Chondrocyte (in vitro differentiated cells): ENCODE data around the gene SH3D21. TPM values are rescaled to one million over a fixed set of nuclear protein-coding genes. Genes with fewer than 3 reads are reported as not detected.

Experiments
- DNase-seq: peaks from one replicate; pipeline ENCODE4 v3.0.0; 2021; ENCODE audit warnings: mixed read lengths, low spot score
- H3K27ac Mint-ChIP-seq: one replicate; pipeline ENCODE4 v1.8.0; 2021; ENCODE audit warnings: mild to moderate bottlenecking, moderate library complexity, mixed read lengths; ENCODE audit not compliant: unreplicated experiment
- H3K27me3 Mint-ChIP-seq: 2 replicates; pipeline ENCODE4 v1.8.0; 2021; ENCODE audit warnings: low read depth, mixed read lengths
- H3K36me3 Mint-ChIP-seq: 2 replicates; pipeline ENCODE4 v1.8.0; 2021; ENCODE audit warnings: low read depth, mixed read lengths
- H3K4me1 Mint-ChIP-seq: 2 replicates; pipeline ENCODE4 v1.8.0; 2021; ENCODE audit warnings: low read depth, mild to moderate bottlenecking, mixed read lengths
- H3K4me3 Mint-ChIP-seq: one replicate; pipeline ENCODE4 v1.8.0; 2021; ENCODE audit warnings: mild to moderate bottlenecking, moderate library complexity, mixed read lengths; ENCODE audit not compliant: unreplicated experiment
- H3K9me3 Mint-ChIP-seq: 2 replicates; pipeline ENCODE4 v1.8.0; 2021; ENCODE audit warnings: low read depth, mixed read lengths
- total RNA-seq: library from RNA; stranded (reverse); gene quantifications from 3 replicates; pipeline ENCODE4 v1.2.1, GENCODE V29; 2021
- TF ChIP-seq, protein P1 (sequence below): fragments of 200-600 bp; sonication (generic); IDR thresholded peaks from 2 replicates; pipeline ENCODE4 v1.5.0; 2021; ENCODE audit warnings: antibody characterized with exemption, mild to moderate bottlenecking, moderate library complexity

Gene SH3D21
- total RNA-seq, 1 donor from 2014 or later, result 10.8 TPM

DNA sequence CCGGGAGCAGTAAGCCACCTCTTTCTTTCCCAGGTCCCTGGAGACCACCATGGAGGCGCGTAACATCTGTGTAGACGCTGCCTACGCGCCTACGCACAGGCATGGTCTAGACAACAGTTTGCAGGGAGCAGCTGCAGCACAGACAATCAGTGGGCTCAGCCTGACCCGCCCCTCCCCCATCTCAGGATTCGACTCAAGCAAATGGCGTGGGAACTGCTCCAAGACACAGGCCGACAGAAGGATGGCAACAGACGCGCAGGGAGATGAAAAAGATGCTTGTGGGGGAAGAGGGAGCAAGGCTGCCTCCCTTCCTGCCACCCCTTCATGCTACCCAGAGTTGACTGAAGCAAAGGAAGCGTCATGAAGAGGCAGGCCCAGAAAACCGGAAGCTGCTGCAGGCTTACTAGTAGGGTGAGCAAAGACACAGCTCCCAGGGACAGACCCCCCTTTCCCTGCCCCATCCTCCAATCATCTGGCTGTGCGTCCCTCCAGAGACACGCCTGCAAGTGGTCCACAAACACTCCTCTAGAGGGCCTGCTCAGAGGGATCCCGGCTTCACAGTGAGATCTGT is 60.0 kb downstream of the SH3D21 start:
- Mint-ChIP-seq H3K27ac (peak overlapping the region; percentile 79), H3K4me1 (peaks cover 36% of the 10 kb centered on the region)
- TF ChIP-seq, protein P1, sequence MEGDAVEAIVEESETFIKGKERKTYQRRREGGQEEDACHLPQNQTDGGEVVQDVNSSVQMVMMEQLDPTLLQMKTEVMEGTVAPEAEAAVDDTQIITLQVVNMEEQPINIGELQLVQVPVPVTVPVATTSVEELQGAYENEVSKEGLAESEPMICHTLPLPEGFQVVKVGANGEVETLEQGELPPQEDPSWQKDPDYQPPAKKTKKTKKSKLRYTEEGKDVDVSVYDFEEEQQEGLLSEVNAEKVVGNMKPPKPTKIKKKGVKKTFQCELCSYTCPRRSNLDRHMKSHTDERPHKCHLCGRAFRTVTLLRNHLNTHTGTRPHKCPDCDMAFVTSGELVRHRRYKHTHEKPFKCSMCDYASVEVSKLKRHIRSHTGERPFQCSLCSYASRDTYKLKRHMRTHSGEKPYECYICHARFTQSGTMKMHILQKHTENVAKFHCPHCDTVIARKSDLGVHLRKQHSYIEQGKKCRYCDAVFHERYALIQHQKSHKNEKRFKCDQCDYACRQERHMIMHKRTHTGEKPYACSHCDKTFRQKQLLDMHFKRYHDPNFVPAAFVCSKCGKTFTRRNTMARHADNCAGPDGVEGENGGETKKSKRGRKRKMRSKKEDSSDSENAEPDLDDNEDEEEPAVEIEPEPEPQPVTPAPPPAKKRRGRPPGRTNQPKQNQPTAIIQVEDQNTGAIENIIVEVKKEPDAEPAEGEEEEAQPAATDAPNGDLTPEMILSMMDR, result no peak

DNA sequence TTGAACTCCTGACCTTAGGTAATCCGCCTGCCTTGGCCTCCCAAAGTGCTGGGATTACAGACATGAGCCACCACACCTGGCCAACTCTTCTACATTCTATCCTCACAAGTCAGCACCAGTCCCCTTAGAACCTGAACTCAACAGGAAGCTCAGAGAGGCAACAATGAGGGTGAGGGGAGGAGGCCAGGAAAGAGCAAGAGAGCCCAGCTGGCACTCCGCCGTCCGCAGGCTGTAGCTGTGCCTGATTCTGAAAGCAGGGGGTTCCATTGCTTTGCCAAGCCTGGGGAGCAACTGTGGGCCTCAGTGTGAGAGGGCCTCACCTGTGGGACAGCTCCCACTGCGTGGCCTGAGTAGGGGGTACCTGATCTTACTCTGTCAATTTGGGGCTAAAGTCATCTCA is 60.9 kb downstream of the SH3D21 start:
- Mint-ChIP-seq H3K4me1 (peaks cover 36% of the 10 kb centered on the region), H3K27me3 (no peaks in the 10 kb centered on the region), H3K9me3 (no peaks in the 10 kb centered on the region), H3K4me3 (no peak overlapping the region), H3K36me3 (peaks cover 7% of the 10 kb centered on the region), H3K27ac (peak overlapping the region; percentile 12)
- no peak for DNase-seq
- TF ChIP-seq, protein P1, result no peak

More for the DNA sequence above, 60.0 kb downstream of the SH3D21 start:
- Mint-ChIP-seq H3K9me3 (no peaks in the 10 kb centered on the region), H3K4me3 (no peak overlapping the region), H3K36me3 (peaks cover 11% of the 10 kb centered on the region), H3K27me3 (no peaks in the 10 kb centered on the region)
- DNase-seq, result no peak

DNA sequence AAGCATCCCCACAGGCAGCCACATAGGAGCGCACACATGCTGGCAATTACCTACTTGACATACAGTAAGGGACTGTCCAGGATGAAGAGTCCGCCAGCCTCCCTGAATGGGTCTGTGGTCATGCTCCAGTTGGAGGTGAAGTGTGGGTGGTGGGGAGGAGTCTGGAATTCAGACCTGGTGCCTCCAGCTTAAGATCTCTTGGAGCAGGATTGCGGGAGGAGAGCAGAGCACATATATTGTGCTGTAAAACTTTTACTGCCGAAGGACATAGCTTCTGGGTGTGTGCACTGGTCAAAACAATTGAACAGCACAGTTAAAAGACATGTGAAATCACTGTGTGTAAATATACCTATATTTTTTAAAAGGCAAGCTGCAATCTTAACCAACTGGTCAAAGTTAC is 61.6 kb downstream of the SH3D21 start:
- TF ChIP-seq, protein P1, result no peak
- H3K27me3 Mint-ChIP-seq, result no peaks in the 10 kb centered on the region
- H3K36me3 Mint-ChIP-seq, result peaks cover 7% of the 10 kb centered on the region
- peaks cover 44% of the 10 kb centered on the region for H3K4me1 Mint-ChIP-seq
- DNase-seq, result no peak
- no peak overlapping the region for H3K4me3 Mint-ChIP-seq
- H3K9me3 Mint-ChIP-seq, result no peaks in the 10 kb centered on the region
- H3K27ac Mint-ChIP-seq, result no peak overlapping the region

DNA sequence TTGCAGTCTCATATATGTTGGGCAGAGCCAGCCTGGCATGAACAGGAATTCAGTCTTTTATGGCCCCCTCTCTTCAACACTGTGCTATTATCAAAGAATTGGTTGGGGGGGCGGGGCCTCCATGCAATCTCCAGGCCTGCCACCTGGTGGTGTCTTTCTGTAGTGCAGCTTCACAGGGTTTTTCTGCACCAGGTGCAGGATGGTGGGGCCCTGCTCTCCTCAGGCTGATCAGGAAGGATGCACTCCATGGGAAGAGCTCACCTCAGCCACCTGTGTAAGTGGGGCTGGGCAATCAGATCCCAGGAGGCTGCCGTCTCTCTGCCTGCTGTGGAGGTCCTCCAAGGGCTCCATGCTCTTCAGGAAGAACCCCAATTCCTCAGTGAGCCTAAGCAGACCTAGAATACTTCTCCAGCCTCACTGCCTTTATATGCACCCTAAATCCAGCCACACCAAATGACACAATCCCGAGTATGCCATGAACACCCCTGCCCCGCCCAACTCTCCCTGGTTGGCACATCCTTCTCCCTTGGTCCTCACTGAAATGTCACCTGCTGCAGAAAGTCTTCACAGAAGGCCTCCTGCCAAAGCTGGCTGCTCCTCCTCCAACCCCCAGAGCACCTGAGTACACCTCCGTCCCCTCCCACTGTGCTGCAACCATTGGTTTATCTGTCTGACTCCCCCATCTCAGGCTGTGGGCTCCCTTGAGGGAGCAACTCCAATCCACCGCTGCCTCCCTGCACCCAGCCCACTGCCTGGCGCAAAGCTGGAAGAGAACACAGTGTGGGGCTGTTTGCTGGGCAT is 63.1 kb downstream of the SH3D21 start:
- H3K4me1 Mint-ChIP-seq, result peaks cover 58% of the 10 kb centered on the region
- no peaks in the 10 kb centered on the region for H3K27me3 Mint-ChIP-seq
- H3K4me3 Mint-ChIP-seq, result no peak overlapping the region
- H3K27ac Mint-ChIP-seq, result peak overlapping the region; percentile 27
- peaks cover 2% of the 10 kb centered on the region for H3K36me3 Mint-ChIP-seq
- no peak for DNase-seq
- TF ChIP-seq, protein P1, result peak; percentile 90
- no peaks in the 10 kb centered on the region for H3K9me3 Mint-ChIP-seq

Other genes starting within 250 kb of the SH3D21 start
- gene TEKT2, start 222.3 kb upstream of the SH3D21 start, total RNA-seq, result 0.17 TPM in 1 of 3 replicates, not detected in the others
- 24.0 to 26.9 TPM (median 26.8 TPM) in 3 replicates for gene ADPRS, start 217.5 kb upstream of the SH3D21 start, total RNA-seq
- 10.8 to 18.1 TPM (median 17.4 TPM) in 3 replicates for gene COL8A2, start 181.1 kb upstream of the SH3D21 start, total RNA-seq
- gene TRAPPC3, start 156.9 kb upstream of the SH3D21 start, total RNA-seq, result 67.7 to 74.5 TPM (median 69.7 TPM) in 3 replicates
- 159 to 177 TPM (median 173 TPM) in 3 replicates for gene MAP7D1, start 150.2 kb upstream of the SH3D21 start, total RNA-seq
- gene THRAP3, start 81.9 kb upstream of the SH3D21 start, total RNA-seq, result 88.7 to 106 TPM (median 106 TPM) in 3 replicates
- gene EVA1B, start 17.3 kb downstream of the SH3D21 start, total RNA-seq, result 55.7 to 88.4 TPM (median 85.2 TPM) in 3 replicates
- gene STK40, start 79.6 kb downstream of the SH3D21 start, total RNA-seq, result 42.6 to 63.7 TPM (median 59.9 TPM) in 3 replicates
- 45.0 to 47.3 TPM (median 45.7 TPM) in 3 replicates for gene LSM10, start 91.5 kb downstream of the SH3D21 start, total RNA-seq
- 4.5 to 7.3 TPM (median 6.2 TPM) in 3 replicates for gene OSCP1, start 144.1 kb downstream of the SH3D21 start, total RNA-seq
- 51.3 to 68.5 TPM (median 53.2 TPM) in 3 replicates for gene MRPS15, start 158.0 kb downstream of the SH3D21 start, total RNA-seq
- gene CSF3R, start 176.5 kb downstream of the SH3D21 start, total RNA-seq, result not detected in 3 replicates